Colonic mucosa (tissue), 4 donors: Measurements from ENCODE around the gene OR8K1. TPM values are rescaled to one million over a fixed set of nuclear protein-coding genes. Genes with fewer than 3 reads are reported as not detected.

Experiments
- DNase-seq: peaks from one replicate; pipeline ENCODE4 v3.0.0-alpha.2; 2020
- H3K27ac ChIP-seq: fragments of 200-600 bp; one replicate; pipeline ENCODE4 v1.8.0; 2021
- H3K27me3 ChIP-seq: fragments of 200-600 bp; one replicate; pipeline ENCODE4 v1.8.0; 2021
- H3K36me3 ChIP-seq: fragments of 200-600 bp; one replicate; pipeline ENCODE4 v1.8.0; 2021
- H3K4me1 ChIP-seq: fragments of 200-600 bp; one replicate; pipeline ENCODE4 v1.8.0; 2021; ENCODE audit warnings: mild to moderate bottlenecking
- H3K4me3 ChIP-seq: fragments of 200-600 bp; one replicate; pipeline ENCODE4 v1.8.0; 2021
- H3K9ac ChIP-seq, 2 donors: one replicate each; pipeline ENCODE4 v1.7.0; 2013; ENCODE audit warnings: control low read depth in 2 of 2, low read depth in 2 of 2, low read length in 2 of 2
- H3K9me3 ChIP-seq: fragments of 200-600 bp; one replicate; pipeline ENCODE4 v1.8.0; 2021
- CTCF ChIP-seq: fragments of 200-600 bp; IDR thresholded peaks from one replicate; pipeline ENCODE4 v1.8.0; 2022; ENCODE audit warnings: antibody characterized with exemption, mild to moderate bottlenecking
- intact Hi-C: fragments of 100-400 bp; cut with DNase I; formaldehyde crosslinking; loops from one replicate; pipeline ENCODE4 v1.14.1; 2022
- total RNA-seq, 2 donors: library from RNA; stranded (reverse); fragmentation: NEBNext Ultra II Directional in 1 of 2; extraction: Animal tissue kit (Norgen Biotek cat#: 25700) in 1 of 2; gene quantifications; one replicate each; pipeline ENCODE4 v1.2.1, GENCODE V29; 2021
- donor health status: healthy.
- donor health status: DM: no; HTN: no; CAD: no.
- donor health status: DM: no; HTN: no; CAD: no.

The OR8K1 gene
- not detected for total RNA-seq

- H3K27ac ChIP-seq, result no peak within 1 kb of the TSS
- TF ChIP-seq CTCF, result no peak
- no peaks in the 10 kb centered on the region for H3K27me3 ChIP-seq
- no peaks in the 10 kb centered on the region for H3K9me3 ChIP-seq
- intact Hi-C loops, result no loop called here
- no peak within 1 kb of the TSS for H3K9ac ChIP-seq
- no peaks in the 10 kb centered on the region for H3K36me3 ChIP-seq
- DNase-seq, result no peak
- H3K4me1 ChIP-seq, result no peaks in the 10 kb centered on the region
- H3K4me3 ChIP-seq, result no peak within 1 kb of the TSS
These were observed at the start of gene OR8K1 for GRCh38 chr11:56345739-56346138. Gene OR8K1, plus strand, starts transcription at chr11:56346039. Its CDS starts 0 bp downstream, at chr11:56346039.

GRCh38 chr11:56296898-56297297 lies 48.9 kb upstream of the OR8K1 start:
- intact Hi-C loops, result no loop called here
- H3K4me1 ChIP-seq, result no peaks in the 10 kb centered on the region
- DNase-seq, result no peak

GRCh38 chr11:56307836-56308235 lies 38.0 kb upstream of the OR8K1 start:
- H3K4me3 ChIP-seq, result no peak overlapping the region
- H3K36me3 ChIP-seq, result no peaks in the 10 kb centered on the region
- H3K27me3 ChIP-seq, result no peaks in the 10 kb centered on the region
- no peak for TF ChIP-seq CTCF
- H3K27ac ChIP-seq, result no peak overlapping the region
- no peaks in the 10 kb centered on the region for H3K4me1 ChIP-seq
- intact Hi-C loops, result no loop called here
- H3K9me3 ChIP-seq, result no peaks in the 10 kb centered on the region
- no peak for DNase-seq
- H3K9ac ChIP-seq, result no peak overlapping the region

More at GRCh38 chr11:56296898-56297297, 48.9 kb upstream of the OR8K1 start:
- H3K27me3 ChIP-seq, result no peaks in the 10 kb centered on the region
- no peaks in the 10 kb centered on the region for H3K36me3 ChIP-seq
- no peak for TF ChIP-seq CTCF
- H3K9ac ChIP-seq, result no peak overlapping the region
- no peaks in the 10 kb centered on the region for H3K9me3 ChIP-seq
- H3K4me3 ChIP-seq, result no peak overlapping the region
- no peak overlapping the region for H3K27ac ChIP-seq

GRCh38 chr11:56314844-56315243 lies 31.0 kb upstream of the OR8K1 start, which contains the start of gene OR8K3:
Gene OR8K3, plus strand, starts transcription at chr11:56315144. Its CDS starts 3,163 bp downstream, at chr11:56318307.
- Histone ChIP-seq H3K4me3 (no peak within 1 kb of the TSS), H3K36me3 (no peaks in the 10 kb centered on the region), H3K9ac (no peak within 1 kb of the TSS), H3K4me1 (no peaks in the 10 kb centered on the region), H3K9me3 (no peaks in the 10 kb centered on the region), H3K27me3 (no peaks in the 10 kb centered on the region), H3K27ac (no peak within 1 kb of the TSS)
- no peak for DNase-seq
- no peak for TF ChIP-seq CTCF
- intact Hi-C loops, result no loop called here

GRCh38 chr11:56331861-56332491 lies 13.9 kb upstream of the OR8K1 start:
- TF ChIP-seq CTCF, result no peak
- no peak for DNase-seq

More at GRCh38 chr11:56331861-56332491, 13.9 kb upstream of the OR8K1 start:
- Histone ChIP-seq H3K9ac (no peak overlapping the region), H3K9me3 (no peaks in the 10 kb centered on the region), H3K36me3 (no peaks in the 10 kb centered on the region), H3K4me1 (no peaks in the 10 kb centered on the region), H3K4me3 (no peak overlapping the region), H3K27ac (no peak overlapping the region), H3K27me3 (no peaks in the 10 kb centered on the region)
- intact Hi-C loops, result no loop called here
